ENCODE results near the gene ARL16. TPM values are rescaled to one million over a fixed set of nuclear protein-coding genes. Genes with fewer than 3 reads are reported as not detected.

ARL16 gene
- total RNA-seq, 4 donors from 2014 or later, result 22.1 to 37.9 (median 34.3) TPM

DNA sequence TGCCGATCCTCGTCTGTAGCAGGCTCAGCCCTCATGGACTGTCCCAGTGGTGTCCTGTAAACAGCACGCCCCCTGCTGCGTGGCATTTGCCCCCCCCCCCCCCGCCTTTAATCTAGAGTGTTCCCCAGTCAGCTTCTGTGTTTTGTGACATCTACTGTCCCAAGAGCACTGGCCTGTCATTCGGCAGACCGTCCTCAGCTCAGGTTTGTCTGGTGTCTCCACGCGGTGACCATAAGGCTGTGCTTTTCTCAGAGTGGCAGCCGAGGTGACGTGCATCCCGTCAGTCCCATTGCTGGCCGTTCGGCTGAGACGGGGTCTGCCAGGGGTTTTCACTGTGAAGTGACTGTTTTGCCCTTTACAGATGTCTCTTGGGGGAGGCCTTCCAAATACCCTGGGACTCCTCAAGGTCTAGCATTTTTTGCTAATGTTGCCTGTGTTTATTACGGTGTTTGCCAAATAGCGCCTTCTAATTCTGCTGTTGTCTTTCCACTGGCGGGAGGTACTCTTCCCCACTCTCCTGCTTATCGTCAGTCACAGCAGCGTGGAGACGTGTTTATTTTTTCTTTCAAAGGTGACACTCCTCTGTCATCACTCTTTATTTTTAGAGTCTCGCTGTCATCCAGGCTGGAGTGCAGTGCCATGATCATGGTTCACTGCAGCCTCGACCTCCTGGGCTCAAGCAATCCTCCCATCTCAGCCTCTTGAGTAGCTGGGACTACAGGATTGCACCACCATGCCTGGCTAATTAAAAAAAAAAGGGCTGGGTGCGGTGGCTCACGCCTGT is 13.9 kb upstream of the ARL16 start:
- Histone ChIP-seq H3K9me3 (no peaks in the 10 kb centered on the region), H3K36me3 (peaks cover 10 to 93% (median 24%) of the 10 kb centered on the region in 3 donors)
- whole genome bisulfite sequencing, 2 donors, result 81 to 83% methylated on average over 21 to 24 of the region's 25 CpGs

DNA sequence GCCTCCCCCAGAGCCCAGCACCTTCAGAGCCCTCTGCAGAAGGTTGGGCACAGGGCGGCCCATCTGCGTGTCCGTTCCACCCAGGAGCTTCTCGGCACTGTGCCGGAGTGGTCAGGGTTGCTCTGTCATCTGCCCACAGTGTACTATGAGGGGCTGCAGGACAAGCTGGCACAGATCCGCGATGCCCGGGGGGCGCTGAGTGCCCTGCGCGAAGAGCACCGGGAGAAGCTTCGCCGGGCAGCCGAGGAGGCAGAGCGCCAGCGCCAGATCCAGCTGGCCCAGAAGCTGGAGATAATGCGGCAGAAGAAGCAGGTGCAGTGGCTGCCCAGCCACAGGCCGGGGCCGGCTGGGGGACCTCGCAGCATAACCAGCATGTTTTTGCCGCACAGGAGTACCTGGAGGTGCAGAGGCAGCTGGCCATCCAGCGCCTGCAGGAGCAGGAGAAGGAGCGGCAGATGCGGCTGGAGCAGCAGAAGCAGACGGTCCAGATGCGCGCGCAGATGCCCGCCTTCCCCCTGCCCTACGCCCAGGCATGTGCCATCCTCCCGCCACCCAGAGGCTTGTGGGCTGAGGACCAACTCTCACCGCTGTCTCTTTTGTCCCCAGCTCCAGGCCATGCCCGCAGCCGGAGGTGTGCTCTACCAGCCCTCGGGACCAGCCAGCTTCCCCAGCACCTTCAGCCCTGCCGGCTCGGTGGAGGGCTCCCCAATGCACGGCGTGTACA is 12.8 kb upstream of the ARL16 start:
- H3K9me3 ChIP-seq, result no peaks in the 10 kb centered on the region
- TF ChIP-seq, protein P1, sequence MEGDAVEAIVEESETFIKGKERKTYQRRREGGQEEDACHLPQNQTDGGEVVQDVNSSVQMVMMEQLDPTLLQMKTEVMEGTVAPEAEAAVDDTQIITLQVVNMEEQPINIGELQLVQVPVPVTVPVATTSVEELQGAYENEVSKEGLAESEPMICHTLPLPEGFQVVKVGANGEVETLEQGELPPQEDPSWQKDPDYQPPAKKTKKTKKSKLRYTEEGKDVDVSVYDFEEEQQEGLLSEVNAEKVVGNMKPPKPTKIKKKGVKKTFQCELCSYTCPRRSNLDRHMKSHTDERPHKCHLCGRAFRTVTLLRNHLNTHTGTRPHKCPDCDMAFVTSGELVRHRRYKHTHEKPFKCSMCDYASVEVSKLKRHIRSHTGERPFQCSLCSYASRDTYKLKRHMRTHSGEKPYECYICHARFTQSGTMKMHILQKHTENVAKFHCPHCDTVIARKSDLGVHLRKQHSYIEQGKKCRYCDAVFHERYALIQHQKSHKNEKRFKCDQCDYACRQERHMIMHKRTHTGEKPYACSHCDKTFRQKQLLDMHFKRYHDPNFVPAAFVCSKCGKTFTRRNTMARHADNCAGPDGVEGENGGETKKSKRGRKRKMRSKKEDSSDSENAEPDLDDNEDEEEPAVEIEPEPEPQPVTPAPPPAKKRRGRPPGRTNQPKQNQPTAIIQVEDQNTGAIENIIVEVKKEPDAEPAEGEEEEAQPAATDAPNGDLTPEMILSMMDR (IDR thresholded peaks at IDR 0.05), result no peak
- TF ChIP-seq POLR2A (IDR thresholded peaks at IDR 0.05) (no peak), EP300 (IDR thresholded peaks at IDR 0.05) (no peak)
- DNase-seq (ENCODE audit: low spot score in 2 of 2), result no peak
- peaks cover 10 to 99% (median 32%) of the 10 kb centered on the region in 3 donors for H3K36me3 ChIP-seq
- WGBS, 2 donors, result 94 to 96% methylated on average over 29 to 31 of the region's 40 CpGs
- H3K27ac ChIP-seq, result no peak overlapping the region
- no peak overlapping the region for H3K4me3 ChIP-seq
- peaks cover 0 to 11% (median 4%) of the 10 kb centered on the region in 4 donors for H3K4me1 ChIP-seq
- no peaks in the 10 kb centered on the region for H3K27me3 ChIP-seq

More for the DNA sequence above, 13.9 kb upstream of the ARL16 start:
- TF ChIP-seq, protein P1 (IDR thresholded peaks at IDR 0.05), result no peak
- TF ChIP-seq POLR2A (IDR thresholded peaks at IDR 0.05) (no peak), EP300 (IDR thresholded peaks at IDR 0.05) (no peak)
- H3K4me1 ChIP-seq, result peaks cover 0 to 22% (median 15%) of the 10 kb centered on the region in 4 donors
- no peak for DNase-seq (ENCODE audit: low spot score in 2 of 2)
- H3K27ac ChIP-seq, result no peak overlapping the region
- H3K27me3 ChIP-seq, result no peaks in the 10 kb centered on the region
- no peak overlapping the region for H3K4me3 ChIP-seq

DNA sequence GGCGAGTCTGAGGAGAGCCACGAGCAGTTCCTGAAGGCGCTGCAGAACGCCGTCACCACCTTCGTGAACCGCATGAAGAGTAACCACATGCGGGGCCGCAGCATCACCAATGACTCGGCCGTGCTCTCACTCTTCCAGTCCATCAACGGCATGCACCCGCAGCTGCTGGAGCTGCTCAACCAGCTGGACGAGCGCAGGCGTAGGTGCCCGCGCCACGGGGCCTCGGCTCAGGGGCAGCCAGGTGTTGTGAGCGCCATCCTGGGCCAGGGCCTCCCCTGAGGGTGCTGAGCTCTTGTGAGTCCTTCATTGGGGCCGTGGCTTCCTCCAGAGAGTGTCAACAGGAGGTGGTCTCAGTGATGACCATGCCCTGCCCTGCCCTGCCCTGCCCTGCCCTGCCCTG is 12.2 kb upstream of the ARL16 start:
- H3K9me3 ChIP-seq, result no peaks in the 10 kb centered on the region
- H3K4me1 ChIP-seq, result peaks cover 0 to 5% (median 1%) of the 10 kb centered on the region in 4 donors
- H3K36me3 ChIP-seq, result peaks cover 10 to 99% (median 33%) of the 10 kb centered on the region in 3 donors
- DNase-seq (ENCODE audit: low spot score in 2 of 2), result no peak
- no peak overlapping the region for H3K27ac ChIP-seq
- H3K4me3 ChIP-seq, result no peak overlapping the region
- no peak for TF ChIP-seq POLR2A (IDR thresholded peaks at IDR 0.05)
- no peaks in the 10 kb centered on the region for H3K27me3 ChIP-seq
- WGBS, 2 donors, result 88 to 90% methylated on average over 15 to 18 of the region's 22 CpGs

DNA sequence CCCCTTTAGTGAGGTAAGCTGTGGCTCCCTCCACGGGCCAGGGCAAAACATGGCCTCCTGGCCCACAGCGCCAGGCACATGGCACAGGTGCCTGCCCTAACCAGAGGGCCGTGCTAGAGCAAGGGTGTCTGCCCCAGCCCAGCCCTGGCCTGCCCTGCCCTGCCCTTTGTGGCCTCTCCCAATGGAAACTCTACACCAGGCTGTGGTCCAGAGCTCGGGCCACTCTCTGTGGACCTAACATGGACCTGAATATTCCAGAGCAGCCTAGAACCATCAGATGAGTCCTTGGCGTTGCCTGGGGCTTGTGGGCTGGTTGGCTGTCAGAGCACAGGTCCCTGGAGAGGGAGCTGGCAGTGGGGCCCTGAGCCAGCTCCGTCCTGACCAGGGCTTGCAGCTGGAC is 11.6 kb upstream of the ARL16 start:
- Histone ChIP-seq H3K36me3 (peaks cover 10 to 99% (median 33%) of the 10 kb centered on the region in 3 donors), H3K4me3 (no peak overlapping the region), H3K9me3 (no peaks in the 10 kb centered on the region), H3K4me1 (no peaks in the 10 kb centered on the region), H3K27ac (no peak overlapping the region), H3K27me3 (no peaks in the 10 kb centered on the region)
- TF ChIP-seq POLR2A (IDR thresholded peaks at IDR 0.05) (no peak), EP300 (IDR thresholded peaks at IDR 0.05) (no peak)
- TF ChIP-seq, protein P1 (IDR thresholded peaks at IDR 0.05), result no peak
- WGBS, 2 donors, result 60 to 85% methylated on average over 4 of the region's 6 CpGs
- DNase-seq (ENCODE audit: low spot score in 2 of 2), result no peak

DNA sequence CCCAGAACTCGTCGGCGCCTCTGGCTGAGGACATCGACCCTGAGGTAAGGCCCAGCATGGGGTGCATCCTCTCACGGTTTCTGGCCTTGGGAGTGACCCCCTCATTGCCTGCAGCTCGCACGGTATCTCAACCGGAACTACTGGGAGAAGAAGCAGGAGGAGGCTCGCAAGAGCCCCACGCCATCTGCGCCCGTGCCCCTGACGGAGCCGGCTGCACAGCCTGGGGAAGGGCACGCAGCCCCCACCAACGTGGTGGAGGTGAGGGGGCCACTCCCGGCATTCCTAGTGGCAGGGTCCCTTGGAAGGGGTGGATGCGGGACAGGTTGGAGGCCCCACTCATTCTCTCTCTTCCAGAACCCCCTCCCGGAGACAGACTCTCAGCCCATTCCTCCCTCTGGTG is 11.2 kb upstream of the ARL16 start:
- 93% methylated on average over 18 to 19 of the region's 19 CpGs for WGBS, 2 donors
- no peaks in the 10 kb centered on the region for H3K27me3 ChIP-seq
- TF ChIP-seq POLR2A (IDR thresholded peaks at IDR 0.05) (no peak), EP300 (IDR thresholded peaks at IDR 0.05) (no peak)
- TF ChIP-seq, protein P1 (IDR thresholded peaks at IDR 0.05), result no peak
- no peak overlapping the region for H3K4me3 ChIP-seq
- no peak overlapping the region for H3K27ac ChIP-seq
- H3K4me1 ChIP-seq, result no peaks in the 10 kb centered on the region
- DNase-seq (ENCODE audit: low spot score in 2 of 2), result no peak
- H3K36me3 ChIP-seq, result peaks cover 10 to 100% (median 33%) of the 10 kb centered on the region in 3 donors
- H3K9me3 ChIP-seq, result no peaks in the 10 kb centered on the region

Measured in tibial nerve (tissue), 4 donors.